Measurements from ENCODE around the gene NEURL1B.

DNA sequence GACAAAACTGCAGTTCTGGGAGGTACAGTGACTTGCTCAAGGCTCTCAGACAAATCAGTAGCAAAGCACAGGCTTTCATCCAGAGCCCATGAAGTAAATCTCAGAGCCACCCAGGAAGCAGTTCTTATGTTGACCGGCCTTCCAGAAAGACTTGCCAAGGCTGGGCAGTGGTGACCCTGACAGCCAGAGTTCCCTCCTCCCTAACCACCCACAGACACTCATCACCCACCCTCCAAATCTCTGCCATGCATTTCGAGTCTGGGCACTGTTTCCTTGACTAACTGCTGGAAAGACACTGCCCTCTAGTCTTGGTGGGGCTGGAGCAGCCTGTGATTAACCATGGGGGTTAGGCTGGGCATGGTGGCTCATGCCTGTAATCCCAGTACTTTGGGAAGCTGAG is 21.5 kb downstream of the NEURL1B start:
- no peak for TF ChIP-seq FOXK2 (IDR thresholded peaks at IDR 0.05)
- TF ChIP-seq, protein P1, sequence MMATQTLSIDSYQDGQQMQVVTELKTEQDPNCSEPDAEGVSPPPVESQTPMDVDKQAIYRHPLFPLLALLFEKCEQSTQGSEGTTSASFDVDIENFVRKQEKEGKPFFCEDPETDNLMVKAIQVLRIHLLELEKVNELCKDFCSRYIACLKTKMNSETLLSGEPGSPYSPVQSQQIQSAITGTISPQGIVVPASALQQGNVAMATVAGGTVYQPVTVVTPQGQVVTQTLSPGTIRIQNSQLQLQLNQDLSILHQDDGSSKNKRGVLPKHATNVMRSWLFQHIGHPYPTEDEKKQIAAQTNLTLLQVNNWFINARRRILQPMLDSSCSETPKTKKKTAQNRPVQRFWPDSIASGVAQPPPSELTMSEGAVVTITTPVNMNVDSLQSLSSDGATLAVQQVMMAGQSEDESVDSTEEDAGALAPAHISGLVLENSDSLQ (IDR thresholded peaks at IDR 0.05), result no peak
- TF ChIP-seq LEF1 (IDR thresholded peaks at IDR 0.05; ENCODE audit: borderline replicate concordance), result no peak
- no peak for TF ChIP-seq HDGF (IDR thresholded peaks at IDR 0.05; ENCODE audit: borderline replicate concordance)

Measured in HEK293T (cell line).